Tibial nerve (tissue), 4 donors: Measurements from ENCODE around the gene S100A4.

Experiments used
- CTCF ChIP-seq, 5 experiments: fragments of 200-600 bp in 3 of 5; fragments of 450-650 bp in 2 of 5; sonication (generic) in 3 of 5; IDR thresholded peaks; one replicate each; pipeline ENCODE4 v1.5.1; 2016 to 2019; ENCODE audit warnings: antibody characterized with exemption in 5 of 5, mild to moderate bottlenecking in 3 of 5, moderate library complexity in 2 of 5
- EP300 ChIP-seq, 2 donors: sonication (generic); formaldehyde crosslinking; IDR thresholded peaks; one replicate each; pipeline ENCODE4 v1.6.1; 2017; ENCODE audit warnings: antibody characterized with exemption in 2 of 2, mild to moderate bottlenecking in 1 of 2

GRCh38 chr1:153583976-153584375, 38.4 kb upstream of the S100A4 start:
- TF ChIP-seq CTCF (IDR thresholded peaks at IDR 0.05) (no peak), EP300 (IDR thresholded peaks at IDR 0.05) (no peak)
